B cell (primary cell): ENCODE results near the gene TEPSIN. TPM values are rescaled to one million over a fixed set of nuclear protein-coding genes. Genes with fewer than 3 reads are reported as not detected.

Experiments used
- ATAC-seq: fragments of 200-7000 bp; cut with Tn5 transposase; one replicate; pipeline ENCODE4 v1.10.0; 2021; ENCODE audit warnings: low read depth, mild to moderate bottlenecking, moderate number of reproducible peaks, moderate library complexity
- CTCF ChIA-PET: fragments of 350-600 bp; sonication (Branson Sonifier 250); formaldehyde crosslinking; loops from one replicate; lab custom pipeline; 2021; ENCODE audit warnings: antibody characterized with exemption, inconsistent platforms; lab: Charles Lee
- POLR2A ChIA-PET: fragments of 350-600 bp; sonication (Branson Sonifier 250); formaldehyde crosslinking; loops from one replicate; lab custom pipeline; 2021; ENCODE audit warnings: antibody characterized with exemption; lab: Charles Lee
- DNase-seq: peaks from one replicate; pipeline ENCODE4 v3.0.0; 2013
- H2AFZ ChIP-seq: 2 replicates; pipeline ENCODE4 v1.6.1; 2012; ENCODE audit warnings: mild to moderate bottlenecking, low read depth, low read length; ENCODE audit not compliant: insufficient read depth, poor library complexity, severe bottlenecking
- H3K27ac ChIP-seq, 2 donors: 1 replicate in 1 of 2; 2 replicates in 1 of 2; pipeline ENCODE4 v1.5.1; 2012 to 2013; ENCODE audit warnings: low read length in 2 of 2, mild to moderate bottlenecking in 2 of 2, moderate library complexity in 1 of 2
- H3K27me3 ChIP-seq, 4 experiments: fragments of 200-600 bp in 1 of 4; sonication (generic) in 1 of 4; replicated peaks in 1 of 4; 1 replicate in 2 of 4; 2 replicates in 2 of 4; pipeline versions ENCODE4 v1.6.1 to v1.7.0; 2013 to 2016; ENCODE audit warnings: low read length in 3 of 4, mild to moderate bottlenecking in 2 of 4, mixed read lengths in 1 of 4, moderate library complexity in 1 of 4; ENCODE audit not compliant: insufficient read depth in 4 of 4, control insufficient read depth in 3 of 4; ENCODE audit errors: control extremely low read depth in 1 of 4
- H3K36me3 ChIP-seq, 2 experiments: replicated peaks in 1 of 2; 1 replicate in 1 of 2; 2 replicates in 1 of 2; pipeline versions ENCODE4 v1.6.1 to v1.7.1; 2013; ENCODE audit warnings: low read length in 1 of 2; ENCODE audit not compliant: insufficient read depth in 2 of 2, control insufficient read depth in 1 of 2; ENCODE audit errors: control extremely low read depth in 1 of 2, extremely low read depth in 1 of 2
- H3K4me1 ChIP-seq, 2 donors: fragments of 200-600 bp in 1 of 2; sonication (generic) in 1 of 2; 1 replicate in 1 of 2; 2 replicates in 1 of 2; pipeline versions ENCODE4 v1.5.1 to v1.6.1; 2013 to 2017; ENCODE audit warnings: low read length in 2 of 2; ENCODE audit not compliant: control insufficient read depth in 2 of 2, insufficient read depth in 2 of 2
- H3K4me2 ChIP-seq: replicated peaks from 2 replicates; pipeline ENCODE3; 2012; ENCODE audit warnings: mild to moderate bottlenecking, low read depth, low read length; ENCODE audit not compliant: poor library complexity, severe bottlenecking
- H3K4me3 ChIP-seq, 5 experiments: fragments of 200-600 bp in 1 of 5; sonication (generic) in 1 of 5; 1 replicate in 3 of 5; 2 replicates in 2 of 5; pipeline versions ENCODE4 v1.5.1 to v1.7.0; 2011 to 2016; ENCODE audit warnings: low read length in 4 of 5, mild to moderate bottlenecking in 4 of 5, low read depth in 2 of 5, control low read depth in 1 of 5, moderate library complexity in 1 of 5; ENCODE audit not compliant: insufficient read depth in 1 of 5; ENCODE audit errors: control extremely low read depth in 1 of 5, extremely low read depth in 1 of 5
- H3K79me2 ChIP-seq: fragments of 200-600 bp; sonication (generic); one replicate; pipeline ENCODE4 v1.6.0; 2016; ENCODE audit warnings: low read length; ENCODE audit not compliant: control insufficient read depth, insufficient read depth
- H3K9ac ChIP-seq: fragments of 200-600 bp; sonication (generic); 2 replicates; pipeline ENCODE4 v1.6.1; 2017; ENCODE audit warnings: mild to moderate bottlenecking, low read length, moderate library complexity
- H3K9me3 ChIP-seq, 3 donors: one replicate each; pipeline versions ENCODE4 v1.6.1 to v1.7.1; 2013; ENCODE audit warnings: low read length in 2 of 3; ENCODE audit not compliant: control insufficient read depth in 2 of 3, insufficient read depth in 1 of 3; ENCODE audit errors: control extremely low read depth in 1 of 3
- H4K20me1 ChIP-seq: 2 replicates; pipeline ENCODE4 v1.6.0; 2012; ENCODE audit warnings: mild to moderate bottlenecking, low read length; ENCODE audit not compliant: insufficient read depth, control insufficient read depth, poor library complexity, severe bottlenecking
- H3K27ac Mint-ChIP-seq: one replicate; pipeline ENCODE4 v1.8.0; 2021; ENCODE audit warnings: mixed read lengths
- H3K27me3 Mint-ChIP-seq: one replicate; pipeline ENCODE4 v1.8.0; 2021; ENCODE audit warnings: mixed read lengths
- H3K4me1 Mint-ChIP-seq: one replicate; pipeline ENCODE4 v1.8.0; 2021; ENCODE audit warnings: mixed read lengths
- H3K4me3 Mint-ChIP-seq: one replicate; pipeline ENCODE4 v1.8.0; 2021; ENCODE audit warnings: mixed read lengths
- H3K9me3 Mint-ChIP-seq: one replicate; pipeline ENCODE4 v1.8.0; 2022; ENCODE audit warnings: mixed read lengths; ENCODE audit not compliant: insufficient read depth
- EZH2 ChIP-seq: IDR thresholded peaks from 2 replicates; pipeline ENCODE4 v1.6.1; 2012; ENCODE audit warnings: borderline replicate concordance, low read depth, mild to moderate bottlenecking, moderate library complexity, low read length; ENCODE audit not compliant: insufficient read depth, poor library complexity, severe bottlenecking
- WGBS: methylation state at CpG from one replicate; pipeline ENCODE4 v1.1.5; 2013; ENCODE audit warnings: missing lambda C conversion rate; ENCODE audit not compliant: insufficient coverage; 5-methylcytosine and 5-hydroxymethylcytosine counted together
- intact Hi-C: fragments of 100-400 bp; cut with micrococcal nuclease; formaldehyde crosslinking; loops from one replicate; pipeline ENCODE4 v1.10.0; 2022
- polyA plus RNA-seq: library from polyadenylated mRNA; depleted of rRNA; stranded (reverse); fragments of >200 nt; gene quantifications from 2 replicates; pipeline ENCODE4 v1.2.3, GENCODE V29; 2012
- total RNA-seq, 2 donors: library from RNA; stranded (reverse); fragments of 120-200 nt in 1 of 2; gene quantifications; 1 replicate in 1 of 2; 2 replicates in 1 of 2; pipeline versions ENCODE4 v1.2.3 to v1.2.4, GENCODE V29; 2013 to 2022
- TF ChIP-seq, protein P1 (sequence below): fragments of 200-600 bp; IDR thresholded peaks from one replicate; pipeline ENCODE4 v1.8.0; 2022; ENCODE audit warnings: antibody characterized with exemption, mild to moderate bottlenecking

The TEPSIN gene
- total and polyA plus RNA-seq, 2 donors (not counting 1 experiment from before 2014, with no cell fraction given) = 180 to 273 TPM

DNA sequence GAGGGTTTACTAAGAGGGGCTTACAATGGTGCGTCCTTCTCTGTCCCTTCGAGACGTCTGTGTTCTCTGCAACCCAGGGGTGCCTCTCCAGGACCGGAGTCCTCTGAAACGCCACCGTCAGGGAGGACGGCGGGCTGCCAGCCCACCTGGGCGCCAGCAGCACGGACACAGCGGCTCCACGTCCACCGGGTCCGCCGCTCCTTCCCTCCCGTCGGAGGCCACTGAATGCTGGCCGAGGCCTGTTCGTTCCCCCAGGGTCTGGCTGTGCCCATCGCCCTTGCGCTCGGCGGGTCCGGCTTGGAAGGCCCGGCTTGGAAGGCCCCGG, 403 bp downstream of the TEPSIN start:
- no peaks in the 10 kb centered on the region for H3K27me3 Mint-ChIP-seq
- intact Hi-C loops = no loop called here
- peaks cover 19 to 29% of the 10 kb centered on the region in 2 donors for H3K4me1 ChIP-seq
- H3K9me3 Mint-ChIP-seq = no peaks in the 10 kb centered on the region
- peak overlapping the region; percentile 24 to 90 (median 82) for H3K4me3 ChIP-seq
- H3K4me1 Mint-ChIP-seq = peaks cover 44% of the 10 kb centered on the region
- H4K20me1 ChIP-seq = peaks cover 78% of the 10 kb centered on the region
- H3K4me3 Mint-ChIP-seq = peak overlapping the region; percentile 93
- WGBS = under 1% methylated on average over 26 of the region's 26 CpGs
- no peaks in the 10 kb centered on the region for H3K27me3 ChIP-seq
- ChIA-PET CTCF (interaction anchor here (2.8 to 5.6 kb wide), 2 partner anchors 15 to 95 kb away, joined by 12 to 43 read pairs; partner anchors contain the start of gene CEP131), POLR2A (interaction anchor here (1.0 to 2.4 kb wide), 5 partner anchors 8 to 314 kb away, joined by 3 to 19 read pairs (median 3); partner anchors contain the start of gene CEP131)
- H3K36me3 ChIP-seq = peaks cover 0 to 28% of the 10 kb centered on the region in 2 experiments
- DNase-seq (no peak), ATAC-seq (no peak)
- H3K27ac ChIP-seq = peak overlapping the region; percentile 18 to 82
- peaks cover 78% of the 10 kb centered on the region for H3K79me2 ChIP-seq
- TF ChIP-seq EZH2 = no peak
- TF ChIP-seq, protein P1, sequence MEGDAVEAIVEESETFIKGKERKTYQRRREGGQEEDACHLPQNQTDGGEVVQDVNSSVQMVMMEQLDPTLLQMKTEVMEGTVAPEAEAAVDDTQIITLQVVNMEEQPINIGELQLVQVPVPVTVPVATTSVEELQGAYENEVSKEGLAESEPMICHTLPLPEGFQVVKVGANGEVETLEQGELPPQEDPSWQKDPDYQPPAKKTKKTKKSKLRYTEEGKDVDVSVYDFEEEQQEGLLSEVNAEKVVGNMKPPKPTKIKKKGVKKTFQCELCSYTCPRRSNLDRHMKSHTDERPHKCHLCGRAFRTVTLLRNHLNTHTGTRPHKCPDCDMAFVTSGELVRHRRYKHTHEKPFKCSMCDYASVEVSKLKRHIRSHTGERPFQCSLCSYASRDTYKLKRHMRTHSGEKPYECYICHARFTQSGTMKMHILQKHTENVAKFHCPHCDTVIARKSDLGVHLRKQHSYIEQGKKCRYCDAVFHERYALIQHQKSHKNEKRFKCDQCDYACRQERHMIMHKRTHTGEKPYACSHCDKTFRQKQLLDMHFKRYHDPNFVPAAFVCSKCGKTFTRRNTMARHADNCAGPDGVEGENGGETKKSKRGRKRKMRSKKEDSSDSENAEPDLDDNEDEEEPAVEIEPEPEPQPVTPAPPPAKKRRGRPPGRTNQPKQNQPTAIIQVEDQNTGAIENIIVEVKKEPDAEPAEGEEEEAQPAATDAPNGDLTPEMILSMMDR = no peak
- peak overlapping the region; percentile 97 for H3K9ac ChIP-seq
- peaks cover 0 to 3% (median 0%) of the 10 kb centered on the region in 3 donors for H3K9me3 ChIP-seq
- H2AFZ ChIP-seq = peak overlapping the region; percentile 96
- peak overlapping the region; percentile 91 for H3K27ac Mint-ChIP-seq
- H3K4me2 ChIP-seq = peak overlapping the region; percentile 97
